ENCODE data around the gene CHAC2.
"Not testable (repeated sequence)": the region's sequence is repeated elsewhere in the genome, so short reads cannot be mapped to it uniquely, and the experiment has no call there.

The CHAC2 gene

DNA sequence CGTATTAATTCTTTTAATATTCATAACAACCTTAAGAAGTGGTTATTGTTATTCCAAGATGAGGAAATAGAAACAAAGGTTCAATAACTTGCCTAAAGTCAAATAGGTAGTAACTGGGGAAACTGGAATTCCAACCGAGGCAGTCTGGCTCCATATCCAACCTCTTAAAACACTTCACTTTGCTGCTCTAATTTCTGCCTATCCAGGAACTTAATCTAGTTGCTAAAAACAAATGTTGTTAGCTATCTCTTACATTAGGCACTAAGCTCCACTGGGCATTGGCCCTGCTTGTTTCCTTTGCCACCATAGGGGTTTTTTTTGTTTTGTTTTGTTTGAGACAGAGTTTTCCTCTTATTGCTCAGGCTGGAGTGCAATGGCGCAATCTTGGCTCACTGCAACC lies 44.0 kb downstream of the CHAC2 start:
- no peak overlapping the region for H3K9ac ChIP-seq (ENCODE audit: low read depth, low read length)
- H3K36me3 ChIP-seq (ENCODE audit: control insufficient read depth, insufficient read depth, low read length) = peaks cover 2% of the 10 kb centered on the region
- H3K4me1 ChIP-seq (ENCODE audit: control insufficient read depth, insufficient read depth, low read length) = no peaks in the 10 kb centered on the region

DNA sequence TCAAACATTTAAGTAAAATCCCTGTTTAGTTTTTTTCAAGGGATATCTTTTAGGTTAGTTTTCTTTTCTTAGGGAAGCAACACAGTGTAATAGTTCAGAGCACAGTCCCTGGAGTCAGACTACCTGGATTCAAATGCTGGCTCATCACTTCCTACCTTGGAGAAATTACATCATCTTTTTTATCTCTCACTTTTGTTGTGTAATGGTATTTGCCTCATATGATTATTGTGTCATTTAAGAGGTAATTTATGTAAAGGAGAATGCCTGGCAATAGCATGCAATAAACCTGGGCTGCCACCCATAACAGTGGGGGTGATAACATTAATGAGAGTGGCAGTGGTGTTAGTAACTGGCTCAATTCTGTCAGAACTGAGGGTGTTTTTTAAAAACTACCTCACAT lies 45.5 kb downstream of the CHAC2 start:
- Histone ChIP-seq H3K27me3 (ENCODE audit: control insufficient read depth, insufficient read depth, low read length) (no peaks in the 10 kb centered on the region), H3K4me3 (ENCODE audit: low read depth, low read length) (no peak overlapping the region), H3K9me3 (ENCODE audit: control insufficient read depth, insufficient read depth, low read length) (no peaks in the 10 kb centered on the region), H3K9ac (ENCODE audit: low read depth, low read length) (no peak overlapping the region), H3K36me3 (ENCODE audit: control insufficient read depth, insufficient read depth, low read length) (peaks cover 2% of the 10 kb centered on the region), H3K4me1 (ENCODE audit: control insufficient read depth, insufficient read depth, low read length) (no peaks in the 10 kb centered on the region)

More for the DNA sequence above, 44.0 kb downstream of the CHAC2 start:
- Histone ChIP-seq H3K4me3 (ENCODE audit: low read depth, low read length) (no peak overlapping the region), H3K9me3 (ENCODE audit: control insufficient read depth, insufficient read depth, low read length) (no peaks in the 10 kb centered on the region), H3K27me3 (ENCODE audit: control insufficient read depth, insufficient read depth, low read length) (no peaks in the 10 kb centered on the region)

DNA sequence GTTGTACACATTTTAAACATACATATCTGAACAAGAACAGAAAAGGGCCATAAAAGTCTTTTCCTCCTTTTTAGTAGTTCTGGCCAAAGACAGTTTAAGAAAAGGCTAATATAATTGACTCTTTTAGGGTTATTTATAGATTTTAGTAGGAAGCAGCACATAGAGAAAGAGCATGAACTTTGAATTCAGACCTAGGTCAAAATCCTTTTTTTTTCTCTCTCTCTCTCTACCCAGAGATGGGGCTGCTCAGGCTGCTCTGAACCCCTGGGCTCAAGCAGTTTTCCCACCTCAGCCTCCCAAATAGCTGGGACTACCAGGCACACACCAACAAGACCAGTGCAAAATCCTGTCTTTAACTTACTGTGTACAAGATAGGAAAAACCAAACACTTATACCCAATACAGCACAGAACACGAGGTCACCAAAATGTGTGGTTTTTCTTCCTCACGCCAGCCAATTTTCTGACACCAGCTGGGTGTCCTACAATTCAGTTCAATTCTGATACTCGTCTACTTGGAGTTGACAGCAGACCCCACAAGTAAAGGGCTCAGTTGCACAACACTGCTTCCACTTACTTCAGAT lies 51.3 kb downstream of the CHAC2 start:
- Histone ChIP-seq H3K9me3 (ENCODE audit: control insufficient read depth, insufficient read depth, low read length) (no peaks in the 10 kb centered on the region), H3K36me3 (ENCODE audit: control insufficient read depth, insufficient read depth, low read length) (no peaks in the 10 kb centered on the region), H3K4me3 (ENCODE audit: low read depth, low read length) (no peak overlapping the region), H3K9ac (ENCODE audit: low read depth, low read length) (no peak overlapping the region), H3K27me3 (ENCODE audit: control insufficient read depth, insufficient read depth, low read length) (no peaks in the 10 kb centered on the region), H3K4me1 (ENCODE audit: control insufficient read depth, insufficient read depth, low read length) (peaks cover 3% of the 10 kb centered on the region)

DNA sequence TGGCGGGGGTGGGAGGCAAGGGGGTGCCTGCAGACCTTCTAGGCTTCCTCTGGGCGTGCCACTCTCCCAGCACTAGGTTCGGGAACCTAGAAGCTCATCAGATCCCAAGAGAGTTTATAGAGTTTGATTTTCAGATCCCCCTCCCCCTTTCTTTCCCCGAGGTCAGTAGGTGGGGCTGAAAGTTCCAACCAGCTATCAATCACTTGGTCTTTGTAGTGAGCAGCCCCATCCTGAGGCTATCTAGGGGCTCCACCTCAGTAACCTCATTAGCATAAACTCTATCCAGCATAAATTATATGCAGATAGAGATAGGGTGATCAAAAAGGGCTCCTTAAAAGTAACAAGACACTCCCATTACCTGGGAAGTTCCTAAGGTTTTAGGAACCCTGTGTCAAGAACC lies 52.0 kb downstream of the CHAC2 start:
- H3K9me3 ChIP-seq (ENCODE audit: control insufficient read depth, insufficient read depth, low read length) = no peaks in the 10 kb centered on the region
- H3K27me3 ChIP-seq (ENCODE audit: control insufficient read depth, insufficient read depth, low read length) = no peaks in the 10 kb centered on the region
- H3K36me3 ChIP-seq (ENCODE audit: control insufficient read depth, insufficient read depth, low read length) = no peaks in the 10 kb centered on the region
- no peak overlapping the region for H3K4me3 ChIP-seq (ENCODE audit: low read depth, low read length)
- no peak overlapping the region for H3K9ac ChIP-seq (ENCODE audit: low read depth, low read length)
- peaks cover 3% of the 10 kb centered on the region for H3K4me1 ChIP-seq (ENCODE audit: control insufficient read depth, insufficient read depth, low read length)

DNA sequence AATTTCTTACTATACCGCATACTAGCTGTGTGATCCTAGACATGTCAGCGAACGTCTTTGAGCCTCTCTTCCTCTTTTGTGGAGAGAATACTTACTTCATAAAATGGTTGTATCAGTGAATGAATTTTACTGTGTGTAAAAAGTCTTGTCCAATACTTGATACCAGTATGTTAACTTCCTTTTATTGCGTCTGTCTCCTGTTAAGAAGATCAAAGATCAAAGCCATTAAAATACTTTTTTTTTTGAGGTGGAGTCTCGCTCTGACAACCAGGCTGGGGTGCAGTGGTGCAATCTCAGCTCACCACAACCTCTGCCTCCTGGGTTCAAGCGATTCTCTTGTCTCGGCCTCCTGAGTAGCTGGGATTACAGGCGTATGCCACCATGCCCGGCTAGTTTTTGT lies 52.4 kb downstream of the CHAC2 start:
- H3K36me3 ChIP-seq (ENCODE audit: control insufficient read depth, insufficient read depth, low read length) = no peaks in the 10 kb centered on the region
- H3K4me3 ChIP-seq (ENCODE audit: low read depth, low read length) = no peak overlapping the region
- no peaks in the 10 kb centered on the region for H3K27me3 ChIP-seq (ENCODE audit: control insufficient read depth, insufficient read depth, low read length)
- H3K9me3 ChIP-seq (ENCODE audit: control insufficient read depth, insufficient read depth, low read length) = no peaks in the 10 kb centered on the region
- peaks cover 3% of the 10 kb centered on the region for H3K4me1 ChIP-seq (ENCODE audit: control insufficient read depth, insufficient read depth, low read length)
- no peak overlapping the region for H3K9ac ChIP-seq (ENCODE audit: low read depth, low read length)

DNA sequence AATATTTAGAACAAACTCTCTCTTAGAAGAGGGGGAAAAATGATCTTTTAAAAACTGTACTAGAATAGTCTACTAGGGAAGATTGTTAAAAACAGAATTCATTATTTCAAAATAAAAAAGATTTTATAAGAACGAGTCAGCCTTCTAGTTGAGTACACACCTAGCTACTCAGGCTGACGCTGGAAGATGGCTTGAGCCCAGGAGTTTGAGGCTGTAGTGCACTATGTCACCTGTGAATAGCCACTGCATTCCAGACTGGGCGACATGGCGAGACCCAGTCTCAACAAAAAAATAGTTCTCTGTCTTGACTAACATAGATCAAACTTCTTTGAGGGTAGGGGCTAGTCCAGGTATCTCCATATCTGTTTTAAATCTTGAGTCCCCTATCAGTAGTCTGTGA lies 53.1 kb downstream of the CHAC2 start:
- Histone ChIP-seq H3K9me3 (ENCODE audit: control insufficient read depth, insufficient read depth, low read length) (no peaks in the 10 kb centered on the region), H3K9ac (ENCODE audit: low read depth, low read length) (no peak overlapping the region), H3K4me3 (ENCODE audit: low read depth, low read length) (no peak overlapping the region), H3K27me3 (ENCODE audit: control insufficient read depth, insufficient read depth, low read length) (no peaks in the 10 kb centered on the region), H3K4me1 (ENCODE audit: control insufficient read depth, insufficient read depth, low read length) (peaks cover 3% of the 10 kb centered on the region), H3K36me3 (ENCODE audit: control insufficient read depth, insufficient read depth, low read length) (no peaks in the 10 kb centered on the region)

DNA sequence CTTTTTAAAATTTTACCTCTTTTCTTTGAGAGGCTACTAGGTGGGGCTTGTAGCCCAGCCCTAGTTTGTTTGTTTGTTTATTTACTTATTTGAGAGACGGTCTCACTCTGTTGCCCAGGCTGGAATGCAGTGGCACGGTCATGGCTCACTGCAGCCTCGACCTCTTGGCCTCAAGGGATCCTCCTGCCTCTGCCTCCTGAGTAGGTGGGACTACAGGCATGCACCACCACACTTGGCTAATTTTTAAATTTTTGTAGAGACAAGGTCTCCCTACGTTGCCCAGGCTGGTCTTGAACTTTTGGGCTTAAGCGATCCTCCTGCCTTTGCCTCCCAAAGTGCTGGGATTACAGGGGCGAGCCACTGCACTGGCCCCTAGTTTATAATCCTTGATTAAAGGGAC lies 54.2 kb downstream of the CHAC2 start:
- Histone ChIP-seq H3K9me3 (ENCODE audit: control insufficient read depth, insufficient read depth, low read length) (no peaks in the 10 kb centered on the region), H3K9ac (ENCODE audit: low read depth, low read length) (no peak overlapping the region), H3K4me1 (ENCODE audit: control insufficient read depth, insufficient read depth, low read length) (peaks cover 8% of the 10 kb centered on the region), H3K27me3 (ENCODE audit: control insufficient read depth, insufficient read depth, low read length) (no peaks in the 10 kb centered on the region), H3K36me3 (ENCODE audit: control insufficient read depth, insufficient read depth, low read length) (no peaks in the 10 kb centered on the region), H3K4me3 (ENCODE audit: low read depth, low read length) (no peak overlapping the region)

DNA sequence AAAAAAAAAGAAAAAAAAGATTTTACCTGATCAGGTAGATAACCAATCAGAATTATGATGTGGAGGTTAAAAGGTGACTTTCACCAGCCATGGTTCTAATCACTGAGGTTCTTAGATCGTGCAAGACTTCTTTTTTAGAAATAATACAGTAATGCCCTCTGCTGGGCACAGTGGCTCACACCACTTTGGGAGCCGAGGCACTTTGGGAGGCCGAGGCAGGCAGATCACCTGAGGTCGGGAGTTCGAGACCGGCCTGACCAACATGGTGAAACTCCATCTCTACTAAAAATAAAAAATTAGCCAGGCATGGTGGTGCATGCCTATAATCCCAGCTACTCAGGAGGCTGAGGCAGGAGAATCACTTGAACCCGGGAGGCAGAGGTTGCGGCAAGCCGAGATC lies 56.0 kb downstream of the CHAC2 start:
- not testable (repeated sequence) for H3K9me3 ChIP-seq (ENCODE audit: control insufficient read depth, insufficient read depth, low read length); H3K36me3 ChIP-seq (ENCODE audit: control insufficient read depth, insufficient read depth, low read length); H3K4me1 ChIP-seq (ENCODE audit: control insufficient read depth, insufficient read depth, low read length); H3K4me3 ChIP-seq (ENCODE audit: low read depth, low read length); H3K27me3 ChIP-seq (ENCODE audit: control insufficient read depth, insufficient read depth, low read length); H3K9ac ChIP-seq (ENCODE audit: low read depth, low read length)
